Neural cell (in vitro differentiated cells): ENCODE measurements around the gene GPR146. TPM values are rescaled to one million over a fixed set of nuclear protein-coding genes. Genes with fewer than 3 reads are reported as not detected.

ENCODE experiments used
- H2AFZ ChIP-seq: fragments of 200-600, 300-800 bp; sonication (generic), shearing (Covaris generic); 2 replicates; pipeline ENCODE4 v1.6.0; 2014; ENCODE audit warnings: low read depth, mild to moderate bottlenecking, antibody characterized with exemption, low read length, moderate library complexity
- H3F3A ChIP-seq: fragments of 200-600 bp; shearing (Covaris generic); 2 replicates; pipeline ENCODE4 v1.6.1; 2016; ENCODE audit warnings: mild to moderate bottlenecking, moderate library complexity, mixed read lengths, antibody characterized with exemption, low read length; ENCODE audit not compliant: insufficient read depth, poor library complexity, severe bottlenecking
- H3K27ac ChIP-seq: fragments of 200-600, 300-800 bp; sonication (generic), shearing (Covaris generic); 2 replicates; pipeline ENCODE4 v1.5.1; 2014; ENCODE audit warnings: mild to moderate bottlenecking, low read length, moderate library complexity
- H3K27me3 ChIP-seq: fragments of 300-800, 200-600 bp; sonication (generic), shearing (Covaris generic); 2 replicates; pipeline ENCODE4 v1.6.0; 2014; ENCODE audit warnings: mild to moderate bottlenecking, low read depth, low read length, moderate library complexity; ENCODE audit not compliant: insufficient read depth
- H3K36me3 ChIP-seq: fragments of 300-800, 200-600 bp; sonication (generic), shearing (Covaris generic); 2 replicates; pipeline ENCODE4 v1.5.1; 2014; ENCODE audit warnings: mild to moderate bottlenecking, antibody characterized with exemption, low read length, moderate library complexity; ENCODE audit not compliant: insufficient read depth
- H3K4me2 ChIP-seq: fragments of 300-800, 200-600 bp; sonication (generic), shearing (Covaris generic); 2 replicates; pipeline ENCODE4 v1.6.0; 2014; ENCODE audit warnings: mild to moderate bottlenecking, low read length
- H3K4me3 ChIP-seq: fragments of 300-800, 200-600 bp; sonication (generic), shearing (Covaris generic); 2 replicates; pipeline ENCODE4 v1.5.1; 2014; ENCODE audit warnings: mild to moderate bottlenecking, low read length, moderate library complexity
- H3K79me2 ChIP-seq: fragments of 200-600 bp; shearing (Covaris generic); replicated peaks from 2 replicates; pipeline ENCODE4 v1.6.0; 2014; ENCODE audit warnings: mild to moderate bottlenecking, low read length, moderate library complexity; ENCODE audit not compliant: insufficient read depth
- H3K9ac ChIP-seq: fragments of 300-800, 200-600 bp; sonication (generic), shearing (Covaris generic); 2 replicates; pipeline ENCODE4 v1.6.1; 2016; ENCODE audit warnings: mild to moderate bottlenecking, low read length, mixed read lengths
- H3K9me2 ChIP-seq: fragments of 200-600 bp; shearing (Covaris generic); 2 replicates; pipeline ENCODE4 v1.6.1; 2016; ENCODE audit warnings: mild to moderate bottlenecking, low read length, mixed read lengths; ENCODE audit not compliant: insufficient read depth
- H3K9me3 ChIP-seq: fragments of 200-600, 300-800 bp; sonication (generic), shearing (Covaris generic); 2 replicates; pipeline ENCODE4 v1.6.1; 2016; ENCODE audit warnings: mild to moderate bottlenecking, mixed run types, low read length, moderate library complexity, mixed read lengths
- H4K20me1 ChIP-seq: fragments of 200-600 bp; shearing (Covaris generic); 2 replicates; pipeline ENCODE4 v1.6.1; 2016; ENCODE audit warnings: mild to moderate bottlenecking, mixed run types; ENCODE audit not compliant: insufficient read depth
- CTCF ChIP-seq: fragments of 450-650 bp; IDR thresholded peaks from 2 replicates; pipeline ENCODE4 v1.5.1; 2014; ENCODE audit warnings: antibody characterized with exemption, mild to moderate bottlenecking, moderate library complexity; ENCODE audit not compliant: poor library complexity, severe bottlenecking
- EP300 ChIP-seq: fragments of 450-650 bp; conservative IDR thresholded peaks from 2 replicates; pipeline ENCODE4 v1.6.1; 2014; ENCODE audit warnings: antibody characterized with exemption, mild to moderate bottlenecking, moderate library complexity; ENCODE audit not compliant: poor library complexity, severe bottlenecking
- EZH2 ChIP-seq: fragments of 200-600, 300-800 bp; shearing (Covaris generic), sonication (generic); IDR thresholded peaks from 2 replicates; pipeline ENCODE4 v1.6.1; 2014; ENCODE audit warnings: antibody characterized with exemption, low read length, borderline replicate concordance, mild to moderate bottlenecking; ENCODE audit not compliant: insufficient read depth, poor library complexity, severe bottlenecking
- MXI1 ChIP-seq: fragments of 450-650 bp; conservative IDR thresholded peaks from 2 replicates; pipeline ENCODE4 v1.6.1; 2014; ENCODE audit warnings: antibody characterized with exemption, mild to moderate bottlenecking; ENCODE audit not compliant: poor library complexity, severe bottlenecking
- POLR2AphosphoS5 ChIP-seq: IDR thresholded peaks from 2 replicates; pipeline ENCODE4 v1.6.1; 2012
- RAD21 ChIP-seq: fragments of 450-650 bp; conservative IDR thresholded peaks from 2 replicates; pipeline ENCODE4 v1.6.1; 2014; ENCODE audit warnings: antibody characterized with exemption, mild to moderate bottlenecking, moderate library complexity
- REST ChIP-seq: IDR thresholded peaks from 2 replicates; pipeline ENCODE4 v1.6.1; 2012; ENCODE audit warnings: borderline replicate concordance
- SMC3 ChIP-seq: fragments of 450-650 bp; conservative IDR thresholded peaks from 2 replicates; pipeline ENCODE4 v1.6.1; 2014; ENCODE audit warnings: antibody characterized with exemption, mild to moderate bottlenecking, moderate library complexity; ENCODE audit not compliant: poor library complexity
- TAF1 ChIP-seq: IDR thresholded peaks from 2 replicates; pipeline ENCODE4 v1.6.1; 2012; ENCODE audit warnings: low read depth
- polyA plus RNA-seq: library from polyadenylated mRNA; depleted of rRNA; stranded (reverse); fragments of >200 nt; gene quantifications from 2 replicates; pipeline ENCODE4 v1.2.3, GENCODE V29; 2014

Gene GPR146
- polyA plus RNA-seq, 1 donor from 2014 or later, result not detected

GRCh38 chr7:1053002-1053411, 8.7 kb downstream of the GPR146 start:
- Histone ChIP-seq H3K79me2 (no peaks in the 10 kb centered on the region), H3K27ac (no peak overlapping the region), H3K4me3 (no peak overlapping the region), H3K4me2 (no peak overlapping the region), H3K27me3 (no peaks in the 10 kb centered on the region), H3K36me3 (no peaks in the 10 kb centered on the region), H3K9me2 (no peaks in the 10 kb centered on the region), H3F3A (no peaks in the 10 kb centered on the region), H4K20me1 (no peaks in the 10 kb centered on the region), H3K9ac (no peak overlapping the region), H3K9me3 (no peaks in the 10 kb centered on the region), H2AFZ (no peak overlapping the region)
- no peak for TF ChIP-seq REST
- TF ChIP-seq EP300, result no peak
- TF ChIP-seq RAD21, result no peak
- no peak for TF ChIP-seq POLR2AphosphoS5
- TF ChIP-seq SMC3, result no peak
- no peak for TF ChIP-seq TAF1
- no peak for TF ChIP-seq MXI1

- Histone ChIP-seq H3K9me2 (no peaks in the 10 kb centered on the region), H3K4me2 (no peak overlapping the region), H3K4me3 (no peak overlapping the region), H3K36me3 (no peaks in the 10 kb centered on the region), H3K79me2 (no peaks in the 10 kb centered on the region), H4K20me1 (no peaks in the 10 kb centered on the region), H2AFZ (no peak overlapping the region), H3K27ac (no peak overlapping the region), H3K9me3 (no peaks in the 10 kb centered on the region), H3K9ac (no peak overlapping the region), H3K27me3 (no peaks in the 10 kb centered on the region), H3F3A (no peaks in the 10 kb centered on the region)
- TF ChIP-seq TAF1 (no peak), POLR2AphosphoS5 (no peak), MXI1 (no peak), SMC3 (no peak), RAD21 (no peak), EZH2 (no peak), REST (no peak), CTCF (no peak), EP300 (no peak)
These were observed 9.5 kb downstream of the GPR146 start for GRCh38 chr7:1053816-1054370.
